HG03442 (cell line): ENCODE results near the gene SNX30.

Source experiments
- ATAC-seq: cut with Tn5 transposase; IDR thresholded peaks from one replicate; pipeline ENCODE4 v1.9.1; 2021; ENCODE audit warnings: mild to moderate bottlenecking, moderate library complexity; ENCODE audit not compliant: unreplicated experiment

SNX30 gene

DNA sequence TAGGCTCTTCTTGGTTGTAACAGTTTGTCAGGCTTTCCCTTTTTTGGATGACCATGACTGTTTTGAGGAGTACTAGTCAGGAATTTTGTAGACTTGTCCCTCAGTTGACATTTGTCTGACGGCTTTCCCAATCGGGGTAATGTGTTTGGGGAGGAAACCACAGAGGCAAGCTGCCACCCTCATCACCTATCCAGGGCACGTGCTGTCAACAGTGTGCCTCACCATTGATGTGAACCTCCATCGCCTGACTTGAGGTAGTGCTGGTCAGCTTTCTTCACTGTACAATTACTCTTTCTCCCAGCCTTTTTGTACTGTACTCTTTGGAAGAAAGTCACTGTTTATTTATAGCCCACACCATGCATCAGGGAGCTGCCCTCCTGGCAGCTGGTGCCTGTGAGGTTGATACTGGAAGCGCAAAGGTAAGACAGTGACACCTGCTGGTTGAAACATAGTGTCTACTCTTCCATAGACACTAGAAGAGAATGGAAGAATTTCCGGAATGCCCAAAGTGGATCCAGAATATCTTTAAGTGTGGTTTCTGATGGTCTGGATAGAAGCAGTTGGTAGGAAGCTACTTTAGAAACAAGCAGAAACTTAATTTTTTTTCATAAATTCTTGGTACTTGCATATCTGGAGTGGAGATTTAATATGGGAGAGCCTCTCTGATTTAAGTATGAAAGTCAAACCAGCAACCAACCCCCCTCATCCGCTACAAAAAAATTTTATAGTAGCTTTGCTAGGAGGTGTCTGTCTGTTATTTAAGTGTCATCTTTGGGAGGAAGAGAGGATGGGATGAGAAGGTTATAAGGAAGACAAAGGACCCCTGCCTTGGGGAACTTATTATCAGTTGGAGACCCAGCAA is 69.3 kb downstream of the SNX30 start:
- ATAC-seq = peak; percentile 60

- ATAC-seq = no peak
These were observed 70.3 kb downstream of the SNX30 start for GRCh38 chr9:112820881-112821280.

GRCh38 chr9:112822618-112823017 is 72.1 kb downstream of the SNX30 start:
- ATAC-seq = no peak

GRCh38 chr9:112823257-112823656 is 72.7 kb downstream of the SNX30 start:
- ATAC-seq = no peak

GRCh38 chr9:112831281-112831851 is 80.8 kb downstream of the SNX30 start:
- ATAC-seq = no peak

GRCh38 chr9:112831969-112832368 is 81.4 kb downstream of the SNX30 start:
- ATAC-seq = no peak

- ATAC-seq = no peak
These were observed 82.5 kb downstream of the SNX30 start for GRCh38 chr9:112833081-112833480.

DNA sequence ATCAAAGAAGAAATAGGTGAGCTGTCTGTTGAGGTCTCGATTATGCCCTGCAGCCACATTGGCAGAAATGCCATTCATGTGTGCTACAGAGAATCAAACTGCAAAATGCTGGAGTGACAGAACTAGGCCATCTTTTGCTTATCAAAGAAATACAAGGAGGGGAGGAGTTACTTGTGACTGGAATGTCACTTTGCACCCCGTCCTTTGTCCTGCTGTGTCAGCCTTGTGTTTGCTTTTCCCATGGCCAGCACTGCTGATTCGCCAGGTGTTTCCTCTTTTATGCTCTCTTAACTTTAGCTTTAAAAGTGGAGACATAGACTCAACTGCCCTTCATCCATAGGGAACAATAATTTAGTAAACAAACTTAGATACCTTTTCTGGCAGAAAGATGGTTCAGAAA is 85.8 kb downstream of the SNX30 start:
- ATAC-seq = no peak

DNA sequence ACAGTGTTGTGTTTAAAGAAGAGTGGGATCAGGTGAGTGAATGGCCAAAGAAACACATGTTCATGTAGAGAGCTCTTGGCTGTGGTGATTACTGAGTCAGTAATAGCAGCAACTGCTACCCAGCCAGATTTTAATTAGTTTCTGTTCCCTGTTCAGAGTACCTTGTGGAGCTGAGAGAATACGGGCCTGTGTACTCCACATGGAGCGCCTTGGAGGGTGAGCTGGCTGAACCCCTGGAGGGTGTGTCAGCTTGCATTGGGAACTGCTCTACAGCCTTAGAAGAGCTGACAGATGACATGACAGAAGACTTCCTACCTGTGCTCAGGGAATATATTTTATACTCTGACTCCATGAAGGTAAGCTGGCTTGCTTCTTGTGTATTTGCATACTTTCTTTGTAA is 87.8 kb downstream of the SNX30 start:
- ATAC-seq = no peak

GRCh38 chr9:112839331-112839730 is 88.8 kb downstream of the SNX30 start:
- no peak for ATAC-seq

GRCh38 chr9:112841261-112841660 is 90.7 kb downstream of the SNX30 start:
- no peak for ATAC-seq

- ATAC-seq = no peak
These were observed 92.0 kb downstream of the SNX30 start for GRCh38 chr9:112842555-112842954.

- peak; percentile 70 for ATAC-seq
These were observed 94.4 kb downstream of the SNX30 start for GRCh38 chr9:112844771-112845542.

DNA sequence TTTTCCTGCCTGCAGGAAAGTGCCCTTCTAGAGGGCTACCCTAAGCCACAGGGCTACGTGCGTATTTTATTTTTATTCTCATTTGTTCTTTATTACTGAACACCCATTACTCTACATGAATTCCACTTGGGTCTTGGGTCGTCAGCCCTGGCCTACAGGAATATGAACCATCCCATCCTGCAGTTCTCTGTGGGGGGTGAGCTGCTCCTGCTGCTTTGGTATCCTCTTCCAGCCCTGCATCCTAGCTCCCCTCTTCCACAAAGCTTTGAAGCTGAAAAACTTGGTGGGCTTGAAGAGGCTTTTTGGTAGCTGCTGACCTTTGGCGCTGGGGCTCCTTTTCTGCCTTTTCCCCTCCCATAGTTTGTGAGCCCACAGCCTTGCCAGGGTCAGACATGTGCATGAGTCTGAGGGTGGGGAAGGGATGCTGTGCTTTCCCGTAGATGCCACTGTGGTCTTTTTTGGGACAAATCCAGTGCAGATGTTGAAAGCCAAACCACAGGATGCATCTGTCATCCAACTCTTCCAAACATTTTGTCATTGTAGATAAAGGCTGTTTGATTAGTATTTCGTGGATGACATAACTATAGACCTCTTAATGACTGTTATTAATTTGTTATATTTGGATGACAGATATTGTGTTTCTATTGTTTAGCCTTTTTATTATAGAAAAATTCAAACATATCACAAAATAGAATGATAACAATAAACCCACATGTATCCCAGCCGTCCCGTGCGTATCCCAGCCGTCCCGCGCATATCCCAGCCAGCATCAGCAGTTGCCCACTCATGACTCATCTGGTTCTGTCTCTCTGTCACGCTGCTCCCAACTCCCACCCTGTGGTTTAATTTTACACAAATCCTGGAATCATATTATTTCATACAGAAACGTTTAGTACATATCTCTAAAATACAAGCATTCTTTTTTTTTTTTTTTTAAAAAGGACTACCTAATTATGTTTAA is 96.2 kb downstream of the SNX30 start:
- no peak for ATAC-seq

DNA sequence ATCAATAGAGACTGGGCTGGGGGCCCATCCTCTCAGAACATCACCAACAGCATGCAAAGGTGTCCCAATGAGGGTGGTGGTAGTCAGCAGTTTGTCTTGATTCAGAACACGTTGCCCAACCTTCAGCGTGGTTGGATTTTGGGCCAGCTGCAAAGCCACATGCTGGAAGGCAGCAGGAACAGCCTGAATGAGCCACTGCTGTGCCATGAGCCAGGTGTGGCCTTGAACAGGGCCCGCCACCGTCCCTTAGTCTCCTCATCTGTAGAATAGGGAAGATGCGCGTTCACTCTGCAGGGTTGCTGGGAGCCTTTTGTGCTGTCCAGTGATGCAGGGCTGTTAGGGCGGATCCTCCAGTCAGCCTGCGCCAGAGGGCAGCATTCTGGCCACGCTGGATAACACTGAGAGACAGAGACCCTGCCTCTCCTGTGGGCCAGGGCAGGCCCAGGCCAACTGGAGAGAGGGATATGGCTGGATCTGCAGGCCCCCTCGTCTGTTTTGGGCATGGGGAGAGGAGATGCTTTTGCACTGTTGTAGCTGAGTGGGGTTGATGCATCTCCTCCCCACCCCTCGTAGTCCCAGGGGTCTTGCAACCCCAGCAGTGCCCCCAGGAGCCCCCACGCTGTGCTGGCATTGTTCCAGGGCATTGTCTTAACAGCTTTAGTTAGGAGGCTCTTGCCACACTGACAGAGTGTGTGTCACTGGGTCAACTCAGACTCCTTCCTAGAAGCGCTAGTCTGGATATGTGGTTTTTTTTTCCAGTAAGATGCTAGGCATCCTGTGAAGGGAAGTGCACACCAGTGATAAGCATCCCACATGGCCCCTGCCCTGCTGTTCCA is 98.0 kb downstream of the SNX30 start:
- no peak for ATAC-seq

- ATAC-seq = no peak
These were observed 98.9 kb downstream of the SNX30 start for GRCh38 chr9:112849363-112849922.

DNA sequence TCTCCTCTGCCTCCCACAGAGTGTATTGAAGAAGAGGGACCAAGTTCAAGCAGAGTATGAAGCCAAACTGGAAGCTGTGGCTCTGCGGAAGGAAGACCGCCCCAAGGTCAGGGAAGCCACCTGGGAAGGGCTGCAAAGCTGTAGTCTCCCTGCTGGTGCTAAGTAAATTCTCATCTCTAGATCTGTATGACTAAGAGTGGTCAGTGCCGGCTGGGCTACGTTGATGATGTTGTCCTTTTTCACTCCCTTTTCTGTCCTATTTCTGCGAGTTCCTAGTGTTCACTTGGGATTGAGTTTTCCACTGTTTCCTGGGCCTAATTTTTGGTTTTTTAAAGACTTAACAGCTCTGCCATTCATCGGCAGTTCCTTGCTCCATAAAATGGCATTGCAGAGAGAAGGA is 100.3 kb downstream of the SNX30 start:
- no peak for ATAC-seq

DNA sequence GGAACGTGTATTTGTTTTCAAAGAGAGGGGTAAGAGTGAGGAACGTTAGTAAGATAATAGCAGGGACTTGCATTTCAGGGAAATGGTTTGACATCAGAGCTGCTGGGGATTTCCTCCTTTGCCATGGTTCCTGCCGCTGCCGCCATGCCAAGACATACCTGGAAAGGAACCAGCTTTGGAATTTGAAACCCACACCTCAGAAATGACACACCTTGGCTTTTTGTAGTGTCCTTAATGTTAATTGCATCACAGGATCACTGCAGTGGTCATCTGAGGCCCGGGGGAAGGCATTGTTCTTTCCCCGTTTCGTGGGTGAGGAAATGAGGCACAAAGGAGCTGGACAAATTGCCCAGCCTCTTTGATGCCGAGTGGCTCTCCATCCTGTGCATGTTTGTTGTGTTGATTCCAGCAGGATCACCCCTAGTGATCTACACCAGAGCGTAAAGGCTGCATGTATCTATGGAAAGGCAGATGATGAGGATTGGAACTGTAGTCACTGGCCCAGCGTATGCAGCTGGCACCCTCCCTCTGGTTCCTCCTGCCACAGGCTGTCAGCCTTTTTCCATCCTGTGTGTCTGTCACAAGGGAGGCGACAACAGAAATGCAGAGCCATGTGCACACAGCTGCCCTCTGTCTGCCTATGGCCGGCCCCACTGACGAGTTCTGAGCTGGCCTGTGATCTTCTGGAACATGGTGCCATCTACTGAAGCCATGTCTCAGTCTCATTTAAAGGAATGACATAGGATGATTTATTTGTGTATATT is 102.4 kb downstream of the SNX30 start:
- ATAC-seq = no peak
